H9 (cell line): ENCODE measurements around the gene TMPRSS7. TPM values are rescaled to one million over a fixed set of nuclear protein-coding genes. Genes with fewer than 3 reads are reported as not detected.

ENCODE experiments used
- DNase-seq: peaks from one replicate; pipeline ENCODE4 v3.0.0-alpha.2; 2017
- H2AFZ ChIP-seq: one replicate; pipeline ENCODE4 v1.6.1; 2013; ENCODE audit warnings: mild to moderate bottlenecking, low read length, control low read depth, moderate library complexity
- H2AK5ac ChIP-seq: 2 replicates; pipeline ENCODE4 v1.6.1; 2013; ENCODE audit warnings: low read length, control low read depth, mixed read lengths; ENCODE audit not compliant: insufficient read length
- H2BK120ac ChIP-seq: one replicate; pipeline ENCODE4 v1.6.1; 2013; ENCODE audit warnings: low read depth, mild to moderate bottlenecking, low read length, control low read depth, inconsistent platforms; ENCODE audit not compliant: poor library complexity, severe bottlenecking
- H2BK12ac ChIP-seq: 2 replicates; pipeline ENCODE4 v1.6.1; 2013; ENCODE audit warnings: low read length, control low read depth, mixed read lengths, low read depth; ENCODE audit not compliant: insufficient read length
- H2BK15ac ChIP-seq: 2 replicates; pipeline ENCODE4 v1.6.1; 2013; ENCODE audit warnings: low read depth, low read length, control low read depth
- H2BK20ac ChIP-seq: one replicate; pipeline ENCODE4 v1.6.1; 2013; ENCODE audit warnings: low read depth, mild to moderate bottlenecking, low read length, control low read depth, inconsistent platforms; ENCODE audit not compliant: poor library complexity, severe bottlenecking
- H2BK5ac ChIP-seq: 2 replicates; pipeline ENCODE4 v1.6.1; 2013; ENCODE audit warnings: low read length, control low read depth, mixed read lengths; ENCODE audit not compliant: insufficient read length
- H3K14ac ChIP-seq: 2 replicates; pipeline ENCODE4 v1.6.1; 2013; ENCODE audit warnings: low read length, control low read depth; ENCODE audit not compliant: insufficient read depth
- H3K18ac ChIP-seq: 2 replicates; pipeline ENCODE4 v1.6.1; 2013; ENCODE audit warnings: low read depth, mild to moderate bottlenecking, mixed read lengths, low read length, control low read depth; ENCODE audit not compliant: insufficient read length
- H3K23ac ChIP-seq: 2 replicates; pipeline ENCODE4 v1.6.1; 2013; ENCODE audit warnings: low read length, control low read depth, mixed read lengths, low read depth; ENCODE audit not compliant: insufficient read length
- H3K23me2 ChIP-seq: 2 replicates; pipeline ENCODE4 v1.6.1; 2013; ENCODE audit warnings: low read depth, mild to moderate bottlenecking, mixed read lengths, low read length, control low read depth; ENCODE audit not compliant: insufficient read length, poor library complexity, severe bottlenecking
- H3K27ac ChIP-seq: 2 replicates; pipeline ENCODE4 v1.5.1; 2013; ENCODE audit warnings: low read length, control low read depth, mixed read lengths, low read depth; ENCODE audit not compliant: insufficient read length
- H3K27me3 ChIP-seq: 2 replicates; pipeline ENCODE4 v1.6.1; 2013; ENCODE audit warnings: low read length, control low read depth, inconsistent platforms; ENCODE audit not compliant: insufficient read depth
- H3K4ac ChIP-seq: 2 replicates; pipeline ENCODE4 v1.6.1; 2013; ENCODE audit warnings: low read depth, mild to moderate bottlenecking, control low read depth, inconsistent platforms, low read length, moderate library complexity
- H3K4me1 ChIP-seq: 2 replicates; pipeline ENCODE4 v1.6.1; 2013; ENCODE audit warnings: low read length, control low read depth, inconsistent platforms; ENCODE audit not compliant: insufficient read depth
- H3K4me2 ChIP-seq: 2 replicates; pipeline ENCODE4 v1.6.1; 2013; ENCODE audit warnings: low read length, control low read depth, mixed read lengths; ENCODE audit not compliant: insufficient read length, insufficient read depth
- H3K56ac ChIP-seq: 2 replicates; pipeline ENCODE4 v1.6.1; 2013; ENCODE audit warnings: low read depth, mild to moderate bottlenecking, mixed read lengths, low read length, control low read depth; ENCODE audit not compliant: insufficient read length
- H3K79me1 ChIP-seq: 2 replicates; pipeline ENCODE4 v1.6.1; 2013; ENCODE audit warnings: low read depth, mild to moderate bottlenecking, moderate library complexity, low read length, control low read depth, inconsistent platforms; ENCODE audit not compliant: insufficient read depth, poor library complexity, severe bottlenecking
- H3K79me2 ChIP-seq: 2 replicates; pipeline ENCODE4 v1.6.1; 2013; ENCODE audit warnings: low read length, control low read depth, inconsistent platforms; ENCODE audit not compliant: insufficient read depth
- H3K9ac ChIP-seq: 2 replicates; pipeline ENCODE4 v1.6.1; 2013; ENCODE audit warnings: low read length, control low read depth, mixed read lengths; ENCODE audit not compliant: insufficient read length; ENCODE audit errors: extremely low read depth
- H3K9me3 ChIP-seq: one replicate; pipeline ENCODE4 v1.6.1; 2013; ENCODE audit warnings: low read depth, low read length, inconsistent platforms; ENCODE audit not compliant: control insufficient read depth
- H3T11ph ChIP-seq: one replicate; pipeline ENCODE4 v1.6.1; 2013; ENCODE audit warnings: mild to moderate bottlenecking, low read length, control low read depth, inconsistent platforms
- H4K20me1 ChIP-seq: one replicate; pipeline ENCODE4 v1.6.1; 2013; ENCODE audit not compliant: control insufficient read depth, insufficient read length, insufficient read depth
- H4K5ac ChIP-seq: 2 replicates; pipeline ENCODE4 v1.6.1; 2013; ENCODE audit warnings: low read depth, mild to moderate bottlenecking, mixed read lengths, low read length, control low read depth; ENCODE audit not compliant: insufficient read length
- H4K8ac ChIP-seq: replicated peaks from 2 replicates; pipeline ENCODE4 v1.6.1; 2013; ENCODE audit warnings: low read length, control low read depth, mixed read lengths, low read depth; ENCODE audit not compliant: insufficient read length
- H4K91ac ChIP-seq: 2 replicates; pipeline ENCODE4 v1.6.1; 2013; ENCODE audit warnings: low read depth, mild to moderate bottlenecking, moderate library complexity, mixed read lengths, low read length, control low read depth; ENCODE audit not compliant: insufficient read length
- H3K27ac Mint-ChIP-seq, 3 experiments: 2 replicates in 2 of 3; 3 replicates in 1 of 3; pipeline ENCODE4 v1.8.0; 2020 to 2021; ENCODE audit warnings: mixed read lengths in 3 of 3, mild to moderate bottlenecking in 1 of 3, moderate library complexity in 1 of 3
- H3K27me3 Mint-ChIP-seq: 2 replicates; pipeline ENCODE4 v1.8.0; 2021; ENCODE audit warnings: low read depth, mild to moderate bottlenecking, moderate library complexity, mixed read lengths
- H3K36me3 Mint-ChIP-seq, 3 experiments: 2 replicates in 2 of 3; 3 replicates in 1 of 3; pipeline ENCODE4 v1.8.0; 2020 to 2021; ENCODE audit warnings: low read depth in 3 of 3, mixed read lengths in 3 of 3; ENCODE audit not compliant: insufficient read depth in 1 of 3
- H3K4me1 Mint-ChIP-seq, 2 experiments: 2 replicates each; pipeline ENCODE4 v1.8.0; 2020; ENCODE audit warnings: mixed read lengths in 2 of 2
- H3K4me3 Mint-ChIP-seq, 2 experiments: 2 replicates in 1 of 2; 3 replicates in 1 of 2; pipeline ENCODE4 v1.8.0; 2020 to 2021; ENCODE audit warnings: mild to moderate bottlenecking in 2 of 2, mixed read lengths in 2 of 2, moderate library complexity in 1 of 2
- H3K9me3 Mint-ChIP-seq, 2 experiments: 2 replicates in 1 of 2; 3 replicates in 1 of 2; pipeline ENCODE4 v1.8.0; 2020; ENCODE audit warnings: mild to moderate bottlenecking in 2 of 2, mixed read lengths in 2 of 2, moderate library complexity in 1 of 2
- WGBS: extraction: QIAGEN DNeasy Blood & Tissue Kit; methylation state at CpG from one replicate; pipeline ENCODE4 v1.1.7; 2013; ENCODE audit warnings: missing lambda C conversion rate, low lambda C conversion rate, mixed read lengths; ENCODE audit not compliant: insufficient read length; ENCODE audit errors: extremely low coverage; 5-methylcytosine and 5-hydroxymethylcytosine counted together
- total RNA-seq: library from RNA; stranded (reverse); gene quantifications from 2 replicates; pipeline ENCODE4 v1.2.1, GENCODE V29; 2021
- TF ChIP-seq, protein P1 (sequence below): fragments of 200-600 bp; sonication (generic); conservative IDR thresholded peaks from 3 replicates; pipeline ENCODE4 v1.8.0; 2021; ENCODE audit warnings: antibody characterized with exemption, mild to moderate bottlenecking

The TMPRSS7 gene
- total RNA-seq, 1 experiment from 2014 or later: not detected

GRCh38 chr3:112074616-112075497, 40.3 kb downstream of the TMPRSS7 start:
- H2AK5ac ChIP-seq: no peak overlapping the region
- no peak overlapping the region for H2BK5ac ChIP-seq
- H4K20me1 ChIP-seq: no peaks in the 10 kb centered on the region
- no peaks in the 10 kb centered on the region for H3K23me2 ChIP-seq
- no peak overlapping the region for H3K18ac ChIP-seq
- no peak overlapping the region for H3K56ac ChIP-seq
- no peaks in the 10 kb centered on the region; the same call in 1 of the 2 replicates for H3K4me1 ChIP-seq
- no CpG with 5 or more reads among the region's 6 CpGs for WGBS
- H2BK12ac ChIP-seq: no peak overlapping the region
- no peaks in the 10 kb centered on the region for H3K79me2 ChIP-seq
- peaks cover 0 to 3% of the 10 kb centered on the region in 2 experiments; a peak in 2 of 5 replicates for H3K9me3 Mint-ChIP-seq
- H3K27me3 Mint-ChIP-seq: peaks cover 2% of the 10 kb centered on the region
- H3K36me3 Mint-ChIP-seq: no peaks in the 10 kb centered on the region; a peak in 1 of 7 replicates
- no peak overlapping the region for H3K4ac ChIP-seq
- no peak overlapping the region for H3K23ac ChIP-seq
- H3K9me3 ChIP-seq: no peaks in the 10 kb centered on the region
- no peaks in the 10 kb centered on the region for H3K79me1 ChIP-seq
- no peak overlapping the region for H2AFZ ChIP-seq
- no peak overlapping the region for H3K4me3 Mint-ChIP-seq
- H2BK120ac ChIP-seq: no peak overlapping the region
- no peak overlapping the region for H4K5ac ChIP-seq
- no peak overlapping the region for H3K14ac ChIP-seq
- no peak overlapping the region for H3K4me2 ChIP-seq
- H4K91ac ChIP-seq: no peak overlapping the region
- no peak overlapping the region for H3K27ac Mint-ChIP-seq
- no peak overlapping the region for H4K8ac ChIP-seq
- H2BK15ac ChIP-seq: no peak overlapping the region
- TF ChIP-seq, protein P1, sequence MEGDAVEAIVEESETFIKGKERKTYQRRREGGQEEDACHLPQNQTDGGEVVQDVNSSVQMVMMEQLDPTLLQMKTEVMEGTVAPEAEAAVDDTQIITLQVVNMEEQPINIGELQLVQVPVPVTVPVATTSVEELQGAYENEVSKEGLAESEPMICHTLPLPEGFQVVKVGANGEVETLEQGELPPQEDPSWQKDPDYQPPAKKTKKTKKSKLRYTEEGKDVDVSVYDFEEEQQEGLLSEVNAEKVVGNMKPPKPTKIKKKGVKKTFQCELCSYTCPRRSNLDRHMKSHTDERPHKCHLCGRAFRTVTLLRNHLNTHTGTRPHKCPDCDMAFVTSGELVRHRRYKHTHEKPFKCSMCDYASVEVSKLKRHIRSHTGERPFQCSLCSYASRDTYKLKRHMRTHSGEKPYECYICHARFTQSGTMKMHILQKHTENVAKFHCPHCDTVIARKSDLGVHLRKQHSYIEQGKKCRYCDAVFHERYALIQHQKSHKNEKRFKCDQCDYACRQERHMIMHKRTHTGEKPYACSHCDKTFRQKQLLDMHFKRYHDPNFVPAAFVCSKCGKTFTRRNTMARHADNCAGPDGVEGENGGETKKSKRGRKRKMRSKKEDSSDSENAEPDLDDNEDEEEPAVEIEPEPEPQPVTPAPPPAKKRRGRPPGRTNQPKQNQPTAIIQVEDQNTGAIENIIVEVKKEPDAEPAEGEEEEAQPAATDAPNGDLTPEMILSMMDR: no peak
- no peak overlapping the region for H3K9ac ChIP-seq
- no peak overlapping the region for H3T11ph ChIP-seq
- H2BK20ac ChIP-seq: no peak overlapping the region
- H3K27ac ChIP-seq: no peak overlapping the region
- H3K4me1 Mint-ChIP-seq: peaks cover 8 to 11% of the 10 kb centered on the region in 2 experiments
- DNase-seq: peak; percentile 44
- no peaks in the 10 kb centered on the region for H3K27me3 ChIP-seq
